GM10266 (cell line): ENCODE measurements around the gene ISG15.
"Not testable (repeated sequence)": the region's sequence is repeated elsewhere in the genome, so short reads cannot be mapped to it uniquely, and the experiment has no call there.

Source experiments
- DNase-seq: peaks from one replicate; pipeline ENCODE4 v3.0.0; 2012; ENCODE audit errors: extremely low spot score
- TF ChIP-seq, protein P1 (sequence below): IDR thresholded peaks from 2 replicates; pipeline ENCODE4 v1.5.1; 2012; ENCODE audit warnings: mild to moderate bottlenecking, low read depth; ENCODE audit not compliant: control insufficient read depth, insufficient read depth; ENCODE audit errors: missing control alignments

The ISG15 gene

DNA sequence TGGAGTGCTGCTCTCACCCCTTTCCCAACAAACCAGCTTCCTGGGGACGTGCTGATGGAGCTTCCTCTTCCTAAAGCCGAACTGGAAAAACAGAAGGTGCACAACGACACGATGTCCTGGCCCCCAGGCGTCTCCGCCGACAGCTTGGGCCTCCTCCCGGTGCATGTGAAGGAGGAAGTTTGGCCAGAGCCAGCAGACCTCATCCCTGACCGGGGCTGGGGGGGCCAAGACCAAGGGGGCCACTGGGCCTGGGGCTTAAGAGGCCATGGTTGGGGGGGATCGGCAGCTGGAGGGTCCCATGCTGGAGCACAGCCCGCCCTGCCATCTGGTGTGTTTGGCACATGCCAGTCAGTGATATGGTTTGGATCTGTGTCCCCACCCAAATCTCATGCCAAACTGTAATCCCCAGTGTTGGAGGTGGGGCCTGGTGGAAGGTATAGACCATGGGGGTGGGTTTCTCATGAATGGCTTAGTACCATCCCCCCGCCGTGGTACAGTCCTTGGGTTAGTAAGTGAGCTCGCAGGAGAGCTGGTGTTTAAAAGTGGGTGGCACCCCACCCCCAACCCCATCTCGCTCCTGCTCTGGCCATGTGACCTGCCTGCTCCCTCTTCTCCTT is 19.8 kb upstream of the ISG15 start:
- no peak for DNase-seq
- TF ChIP-seq, protein P1, sequence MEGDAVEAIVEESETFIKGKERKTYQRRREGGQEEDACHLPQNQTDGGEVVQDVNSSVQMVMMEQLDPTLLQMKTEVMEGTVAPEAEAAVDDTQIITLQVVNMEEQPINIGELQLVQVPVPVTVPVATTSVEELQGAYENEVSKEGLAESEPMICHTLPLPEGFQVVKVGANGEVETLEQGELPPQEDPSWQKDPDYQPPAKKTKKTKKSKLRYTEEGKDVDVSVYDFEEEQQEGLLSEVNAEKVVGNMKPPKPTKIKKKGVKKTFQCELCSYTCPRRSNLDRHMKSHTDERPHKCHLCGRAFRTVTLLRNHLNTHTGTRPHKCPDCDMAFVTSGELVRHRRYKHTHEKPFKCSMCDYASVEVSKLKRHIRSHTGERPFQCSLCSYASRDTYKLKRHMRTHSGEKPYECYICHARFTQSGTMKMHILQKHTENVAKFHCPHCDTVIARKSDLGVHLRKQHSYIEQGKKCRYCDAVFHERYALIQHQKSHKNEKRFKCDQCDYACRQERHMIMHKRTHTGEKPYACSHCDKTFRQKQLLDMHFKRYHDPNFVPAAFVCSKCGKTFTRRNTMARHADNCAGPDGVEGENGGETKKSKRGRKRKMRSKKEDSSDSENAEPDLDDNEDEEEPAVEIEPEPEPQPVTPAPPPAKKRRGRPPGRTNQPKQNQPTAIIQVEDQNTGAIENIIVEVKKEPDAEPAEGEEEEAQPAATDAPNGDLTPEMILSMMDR, result no peak

DNA sequence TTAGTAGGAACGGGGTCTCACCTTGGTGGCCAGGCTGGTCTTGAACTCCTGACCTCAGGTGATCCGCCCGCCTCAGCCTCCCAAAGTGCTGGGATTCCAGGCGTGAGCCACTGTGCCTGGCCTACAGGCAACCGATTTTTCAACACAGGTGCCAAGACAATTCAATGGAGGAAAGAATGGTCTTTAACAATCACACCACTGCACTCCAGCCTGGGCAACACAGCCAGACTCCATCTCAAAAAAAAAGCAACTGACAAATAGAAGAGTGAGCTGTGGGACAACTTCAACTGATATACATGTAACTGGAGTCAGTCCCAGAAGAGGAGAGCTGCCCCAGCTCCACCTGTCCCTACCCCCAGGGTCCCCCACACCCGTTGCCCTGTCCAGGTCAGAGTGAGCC is 18.8 kb upstream of the ISG15 start:
- not testable (repeated sequence) for DNase-seq

DNA sequence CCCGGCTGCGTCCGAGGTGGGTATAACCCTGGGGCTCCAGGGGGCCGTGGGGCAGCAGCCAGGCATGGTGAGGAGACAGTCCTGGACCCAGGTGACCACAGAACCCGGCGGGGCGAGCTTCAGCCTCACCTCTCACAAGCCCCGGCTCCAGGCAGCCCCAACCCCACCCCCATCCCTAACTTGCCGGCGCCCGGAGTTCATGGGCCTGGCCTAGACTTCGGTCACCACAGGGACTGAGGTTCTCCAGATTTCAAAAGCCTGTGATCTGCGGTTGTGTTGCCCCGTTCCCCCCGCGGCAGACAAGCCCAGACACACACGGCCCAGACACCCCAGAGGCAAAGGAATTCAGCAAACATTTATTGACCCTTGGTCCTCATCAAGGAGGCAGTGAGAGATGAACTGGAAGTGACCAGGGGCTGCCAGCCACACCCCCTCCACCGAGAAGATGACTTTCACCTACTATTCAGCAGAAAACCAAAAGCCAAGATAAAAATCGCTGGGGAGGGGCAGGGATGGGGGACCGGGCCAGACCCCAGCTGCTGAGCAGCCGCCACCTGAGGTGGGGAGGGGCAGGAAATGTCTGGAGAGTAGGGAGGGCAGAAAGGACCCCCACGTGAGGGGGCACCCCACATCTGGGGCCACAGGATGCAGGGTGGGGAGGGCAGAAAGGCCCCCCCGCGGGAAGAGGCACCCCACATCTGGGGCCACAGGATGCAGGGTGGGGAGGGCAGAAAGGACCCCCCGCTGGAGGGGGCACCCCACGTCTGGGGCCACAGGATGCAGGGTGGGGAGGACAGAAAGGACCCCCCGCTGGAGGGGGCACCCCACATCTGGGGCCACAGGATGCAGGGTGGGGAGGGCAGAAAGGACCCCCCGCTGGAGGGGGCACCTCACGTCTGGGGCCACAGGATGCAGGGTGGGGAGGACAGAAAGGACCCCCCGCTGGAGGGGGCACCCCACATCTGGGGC is 17.3 kb upstream of the ISG15 start:
- DNase-seq, result no peak

DNA sequence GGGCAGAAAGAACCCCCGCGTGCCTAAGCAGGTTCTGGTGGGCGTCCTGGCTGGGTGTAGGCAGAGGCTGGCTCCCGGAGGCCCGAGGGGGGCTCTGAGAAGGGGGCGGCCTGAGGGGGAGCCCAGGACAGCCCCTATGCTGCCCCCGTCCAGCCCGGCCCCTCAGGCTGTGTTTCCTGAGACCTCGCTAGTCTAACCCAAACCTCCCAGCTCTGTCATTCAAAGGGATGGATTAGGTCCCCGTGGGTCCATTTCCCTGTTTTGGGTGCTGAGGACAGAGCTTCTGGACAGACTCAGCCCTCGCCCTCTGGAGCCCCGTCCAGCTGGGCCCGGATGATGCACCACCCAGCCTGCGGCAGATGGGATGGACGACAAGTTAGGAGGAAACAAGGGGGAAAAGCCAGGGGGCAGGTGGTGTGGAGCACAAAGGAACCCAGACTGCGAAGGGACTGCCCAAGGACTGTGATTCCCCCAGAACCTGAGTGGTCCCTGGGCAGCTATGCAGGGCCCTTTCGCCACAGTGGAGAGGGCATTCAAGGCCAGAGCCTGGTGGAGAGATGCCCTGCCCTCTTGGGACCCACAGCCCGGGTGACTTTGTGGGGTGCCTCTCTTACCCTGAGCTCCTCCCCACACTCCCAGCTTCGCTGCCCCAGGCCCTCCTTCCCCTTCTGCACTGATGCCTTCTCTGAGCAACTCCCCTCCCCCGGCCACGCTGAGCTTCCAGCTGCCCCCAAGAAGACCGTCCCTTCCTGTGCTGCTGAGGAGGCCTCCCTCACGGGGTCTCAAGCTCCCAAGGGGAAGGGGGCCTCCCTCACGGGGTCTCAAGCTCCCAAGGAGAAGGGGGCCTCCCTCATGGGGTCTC is 16.2 kb upstream of the ISG15 start:
- DNase-seq, result no peak
- TF ChIP-seq, protein P1, result no peak

More for the DNA sequence above, 17.3 kb upstream of the ISG15 start:
- TF ChIP-seq, protein P1, result no peak

DNA sequence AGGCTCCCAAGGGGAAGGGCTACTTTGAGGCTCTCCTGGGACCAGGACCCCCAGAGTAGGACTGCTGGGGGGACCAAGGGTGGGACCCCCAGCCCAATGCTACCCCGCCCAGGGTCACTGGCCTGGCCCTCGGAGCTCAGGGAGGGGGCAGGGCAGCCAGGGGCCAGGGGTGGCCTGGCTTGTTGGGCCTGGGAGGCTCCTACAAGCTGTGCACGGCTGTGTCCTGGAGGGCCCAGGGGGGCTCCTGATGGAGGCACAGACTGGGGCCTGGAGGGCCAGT is 15.6 kb upstream of the ISG15 start:
- TF ChIP-seq, protein P1, result no peak
- DNase-seq, result no peak

DNA sequence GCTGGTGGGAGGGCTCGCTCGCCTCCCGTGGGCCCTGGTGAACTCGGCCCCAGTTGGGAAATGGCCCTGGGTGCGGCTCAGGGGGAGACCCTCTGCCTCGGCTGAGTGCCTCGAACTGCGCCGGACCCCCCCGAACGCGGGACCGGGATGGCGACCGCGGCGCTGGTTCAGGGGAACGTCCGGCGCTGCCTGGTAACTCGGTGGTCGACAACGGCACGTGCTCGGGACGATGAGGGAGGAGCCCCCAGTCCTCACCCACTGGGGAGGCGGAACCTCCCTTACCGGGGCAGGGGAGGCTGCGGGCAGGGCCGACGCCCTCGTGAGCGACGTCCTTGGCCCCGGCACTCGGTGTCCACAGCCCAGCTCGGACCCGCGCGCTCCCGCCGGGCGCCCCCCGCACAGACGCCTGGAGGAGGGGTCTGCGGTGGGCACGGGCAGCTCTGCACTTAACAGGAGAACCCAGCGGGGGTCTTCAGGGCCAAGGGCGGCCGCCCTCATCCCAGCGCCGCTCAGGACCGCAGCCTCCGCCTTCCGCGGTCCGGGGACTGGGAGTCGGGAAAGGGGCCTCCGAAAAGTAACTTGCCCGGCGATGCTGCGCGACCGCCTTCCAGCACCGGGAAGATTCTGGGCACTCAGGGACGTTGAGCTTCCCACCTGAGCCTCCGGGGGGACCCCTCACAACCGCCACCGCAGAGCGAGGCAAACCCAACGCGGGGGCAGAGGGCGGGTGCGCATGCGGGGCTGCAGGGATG is 15.1 kb upstream of the ISG15 start:
- TF ChIP-seq, protein P1, result no peak
- no peak for DNase-seq

DNA sequence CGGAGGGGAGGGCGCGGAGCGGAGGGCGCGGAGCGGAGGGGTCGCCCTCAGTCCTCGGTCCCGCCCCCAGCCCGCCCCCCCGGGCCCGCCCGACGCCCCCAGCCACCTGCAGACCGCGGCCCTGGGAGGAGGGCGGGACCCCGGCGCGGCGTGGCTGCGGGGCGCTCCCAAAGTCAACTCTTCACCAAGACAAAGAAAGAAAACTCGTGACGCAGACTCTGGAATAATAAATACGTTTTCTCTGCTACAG is 14.6 kb upstream of the ISG15 start:
- TF ChIP-seq, protein P1, result no peak

More for the DNA sequence above, 14.6 kb upstream of the ISG15 start:
- DNase-seq, result no peak
